ENCODE data around the gene MN1.

The MN1 gene

DNA sequence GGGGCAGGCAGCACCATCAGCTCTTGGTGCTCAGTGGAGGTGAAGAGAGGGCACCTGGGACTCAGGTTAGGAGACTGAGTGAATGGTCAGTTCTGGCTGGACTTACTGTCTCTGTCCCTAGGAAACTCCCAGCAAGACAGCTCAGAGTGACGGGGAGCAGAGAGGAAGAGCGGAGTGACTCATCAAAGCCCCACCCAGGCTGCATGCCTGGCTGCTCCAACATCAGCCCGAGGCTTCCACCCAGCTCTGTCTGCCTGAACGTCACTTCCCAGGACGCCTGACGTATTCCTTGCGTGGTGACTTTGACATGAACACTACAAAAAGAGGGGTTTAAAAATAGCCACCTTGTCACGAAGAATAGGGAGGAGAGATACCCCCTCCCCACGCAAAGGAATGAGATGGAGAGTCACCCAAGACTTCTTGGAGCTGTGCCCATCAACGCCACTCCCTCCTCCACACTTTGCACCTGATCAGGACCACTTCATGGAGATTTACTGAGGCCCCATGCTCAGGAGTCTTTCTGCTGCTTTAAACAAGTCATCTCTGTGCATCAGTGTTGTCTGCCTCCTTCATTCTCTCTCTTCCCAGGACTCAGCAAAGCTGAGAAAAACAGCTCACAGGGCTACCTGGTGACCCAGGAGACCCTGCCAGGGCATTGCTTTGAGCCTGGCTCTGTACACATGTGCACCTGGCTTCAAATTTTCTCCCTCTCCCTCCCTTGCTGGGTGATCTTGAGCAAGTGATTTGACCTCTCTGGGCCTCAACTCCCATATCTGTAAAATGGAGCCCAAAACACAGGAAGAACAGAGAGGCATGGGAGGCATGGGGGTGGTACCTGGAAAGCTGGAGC lies 83.1 kb downstream of the MN1 start:
- no peak for DNase-seq (ENCODE audit: low read depth in 4 of 4, low spot score in 1 of 4)

- DNase-seq (ENCODE audit: low read depth in 4 of 4, low spot score in 1 of 4) = no peak
These were observed 84.5 kb downstream of the MN1 start for GRCh38 chr22:27717094-27717493.

- DNase-seq (ENCODE audit: low read depth in 4 of 4, low spot score in 1 of 4) = no peak
These were observed 85.5 kb downstream of the MN1 start for GRCh38 chr22:27716074-27716473.

GRCh38 chr22:27715106-27715505 lies 86.5 kb downstream of the MN1 start:
- DNase-seq (ENCODE audit: low read depth in 4 of 4, low spot score in 1 of 4) = no peak

DNA sequence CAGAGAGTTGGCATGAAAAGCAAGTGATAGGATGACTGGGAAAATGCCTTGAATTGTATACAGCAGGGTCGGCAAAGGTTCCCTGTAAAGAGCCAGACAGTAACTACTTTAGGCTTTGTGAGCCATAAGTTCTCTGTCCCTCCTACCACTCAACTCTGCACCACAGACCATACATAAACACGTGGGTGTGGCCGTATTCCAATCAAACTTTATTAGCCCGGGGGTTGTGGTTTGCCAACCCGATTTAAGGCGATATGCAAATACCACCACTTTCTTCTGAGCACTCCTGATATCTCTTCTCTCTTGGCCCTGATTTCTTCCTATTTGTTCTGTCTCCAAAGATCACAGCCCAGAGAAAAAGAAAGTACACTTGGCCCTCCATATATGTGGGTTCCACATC lies 87.5 kb downstream of the MN1 start:
- no peak for DNase-seq (ENCODE audit: low read depth in 4 of 4, low spot score in 1 of 4)

- DNase-seq (ENCODE audit: low read depth in 4 of 4, low spot score in 1 of 4) = no peak
These were observed 88.1 kb downstream of the MN1 start for GRCh38 chr22:27713461-27713860.

- DNase-seq (ENCODE audit: low read depth in 4 of 4, low spot score in 1 of 4) = no peak
These were observed 89.8 kb downstream of the MN1 start for GRCh38 chr22:27711756-27712155.

DNA sequence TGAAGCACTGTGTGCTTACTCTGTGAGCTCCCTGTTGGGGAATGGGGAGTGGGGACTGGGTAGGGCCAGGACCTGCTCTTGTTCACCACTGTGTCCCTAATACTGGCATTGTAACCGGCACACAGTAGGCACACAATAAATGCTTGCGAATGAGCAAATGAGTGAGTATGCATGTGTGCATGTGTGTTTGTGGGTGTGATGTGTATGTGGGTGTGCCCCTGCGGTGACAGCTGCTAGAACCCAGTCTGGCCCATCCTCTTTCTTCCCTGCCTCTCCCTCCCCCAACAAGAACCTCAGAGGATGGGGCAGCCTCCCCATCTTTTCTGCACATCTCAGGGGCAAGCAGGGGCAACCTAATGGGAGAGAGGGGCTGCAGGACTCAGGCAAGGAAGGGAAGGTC lies 90.5 kb downstream of the MN1 start:
- DNase-seq (ENCODE audit: low read depth in 4 of 4, low spot score in 1 of 4) = no peak

- DNase-seq (ENCODE audit: low read depth in 4 of 4, low spot score in 1 of 4) = no peak
These were observed 91.5 kb downstream of the MN1 start for GRCh38 chr22:27709919-27710675.

DNA sequence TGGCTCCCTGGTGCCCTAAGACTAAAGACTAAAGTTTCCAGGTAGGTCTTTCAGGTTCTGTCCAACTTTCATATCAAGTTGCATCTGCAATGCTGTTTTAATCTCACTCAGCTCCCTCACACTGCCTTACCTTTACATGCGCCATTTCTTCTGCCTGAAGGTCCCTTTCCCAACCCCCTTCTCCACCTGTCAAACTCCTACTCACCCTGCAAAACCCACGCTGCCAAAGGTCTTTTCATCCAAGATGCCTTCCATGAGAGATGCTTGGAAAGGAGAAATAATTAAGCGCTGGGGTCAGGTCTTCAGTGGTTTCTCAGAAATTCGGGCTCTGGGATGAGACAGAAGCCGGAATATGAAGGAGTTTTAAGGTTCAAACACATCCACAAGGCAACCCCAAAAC lies 95.1 kb downstream of the MN1 start:
- DNase-seq (ENCODE audit: low read depth in 4 of 4, low spot score in 1 of 4) = no peak

GRCh38 chr22:27705408-27706080 lies 96.0 kb downstream of the MN1 start:
- no peak for DNase-seq (ENCODE audit: low read depth in 4 of 4, low spot score in 1 of 4)

GRCh38 chr22:27704581-27704980 lies 97.0 kb downstream of the MN1 start:
- DNase-seq (ENCODE audit: low read depth in 4 of 4, low spot score in 1 of 4) = no peak

- DNase-seq (ENCODE audit: low read depth in 4 of 4, low spot score in 1 of 4) = no peak
These were observed 102.1 kb downstream of the MN1 start for GRCh38 chr22:27699383-27700019.

GRCh38 chr22:27698813-27699212 lies 102.7 kb downstream of the MN1 start:
- DNase-seq (ENCODE audit: low read depth in 4 of 4, low spot score in 1 of 4) = no peak

Measured in stimulated activated CD4-positive, alpha-beta T cell treated with anti-CD3 and anti-CD28 coated beads, Interleukin-1b, Interleukin-23, amount 100 ng/mL, for 24 hours (primary cell).